H1 (cell line): ENCODE results near the gene TPPP.

Experiments
- CEBPB ChIP-seq: IDR thresholded peaks from 2 replicates; pipeline ENCODE4 v1.6.1; 2012; ENCODE audit warnings: low read depth, low read length
- PHF8 ChIP-seq: fragments of 200-600 bp; sonication (generic); conservative IDR thresholded peaks from 2 replicates; pipeline ENCODE4 v1.7.1; 2012; ENCODE audit warnings: low read depth, mild to moderate bottlenecking, inconsistent platforms, low read length, moderate library complexity
- POLR2A ChIP-seq, 2 experiments: IDR thresholded peaks; 1 replicate in 1 of 2; 2 replicates in 1 of 2; pipeline ENCODE4 v1.6.1; 2011; ENCODE audit warnings: low read depth in 2 of 2, low read length in 2 of 2, mild to moderate bottlenecking in 2 of 2; ENCODE audit errors: control extremely low read depth in 1 of 2

GRCh38 chr5:610011-610743 is 83.0 kb downstream of the TPPP start:
- no peak for TF ChIP-seq CEBPB
- TF ChIP-seq PHF8, result no peak
- TF ChIP-seq POLR2A (IDR thresholded peaks at IDR 0.05; ENCODE audit: control extremely low read depth in 1 of 2, low read depth in 2 of 2, low read length in 2 of 2), result no peak
